ENCODE results near the gene SPINK2. TPM values are rescaled to one million over a fixed set of nuclear protein-coding genes. Genes with fewer than 3 reads are reported as not detected.

SPINK2 gene
- total and polyA plus RNA-seq, 2 of the 13 experiments (the other 11 are each of a cell fraction or from before 2014, with no cell fraction given), result not detected

GRCh38 chr4:56863441-56864139 lies 42.1 kb upstream of the SPINK2 start:
- H3K9me3 ChIP-seq (ENCODE audit: low read length), result no peaks in the 10 kb centered on the region
- no TSS peak for BruUV-seq (replicated peaks)
- WGBS (ENCODE audit: low lambda C conversion rate), result 23% methylated on average over 7 of the region's 7 CpGs
- TF ChIP-seq ZNF234 (CRISPR knock-in tag; conservative IDR thresholded peaks at IDR 0.05), result no peak
- no peak for TF ChIP-seq FOXA1 (IDR thresholded peaks at IDR 0.05)
- TF ChIP-seq FOXA1 (CRISPR knock-in tag; IDR thresholded peaks at IDR 0.05), result no peak
- TF ChIP-seq KLF12 (CRISPR knock-in tag; IDR thresholded peaks at IDR 0.05; ENCODE audit: borderline replicate concordance), result no peak
- TF ChIP-seq ZMAT3 (CRISPR knock-in tag; conservative IDR thresholded peaks at IDR 0.05), result no peak
- no peak for TF ChIP-seq HHEX (CRISPR knock-in tag; IDR thresholded peaks at IDR 0.05)
- no peak for TF ChIP-seq ZNF282 (IDR thresholded peaks at IDR 0.05; ENCODE audit: partially characterized antibody)
- TF ChIP-seq MEIS2 (CRISPR knock-in tag; IDR thresholded peaks at IDR 0.05), result no peak
- no peak for TF ChIP-seq ZBTB43 (CRISPR knock-in tag; conservative IDR thresholded peaks at IDR 0.05)
- TF ChIP-seq REXO4 (CRISPR knock-in tag; IDR thresholded peaks at IDR 0.05; ENCODE audit: borderline replicate concordance), result no peak
- no peak for TF ChIP-seq ZBTB37 (CRISPR knock-in tag; IDR thresholded peaks at IDR 0.05)
- no peak for TF ChIP-seq HNF4G (IDR thresholded peaks at IDR 0.05; ENCODE audit: borderline replicate concordance, low read depth, low read length)
- no peak for TF ChIP-seq HNF4G (CRISPR knock-in tag; IDR thresholded peaks at IDR 0.05; ENCODE audit: borderline replicate concordance, low read depth)
- TF ChIP-seq RARG (CRISPR knock-in tag; IDR thresholded peaks at IDR 0.05; ENCODE audit: low read depth), result no peak
- no peak for TF ChIP-seq ZGPAT (CRISPR knock-in tag; IDR thresholded peaks at IDR 0.05)
- TF ChIP-seq DR1 (CRISPR knock-in tag; IDR thresholded peaks at IDR 0.05), result no peak
- no peak for TF ChIP-seq CENPX (CRISPR knock-in tag; IDR thresholded peaks at IDR 0.05)
- no peak for TF ChIP-seq ZC3H13 (CRISPR knock-in tag; IDR thresholded peaks at IDR 0.05)
- TF ChIP-seq ATAD3A (CRISPR knock-in tag; IDR thresholded peaks at IDR 0.05), result no peak
- TF ChIP-seq TRIM22 (IDR thresholded peaks at IDR 0.05), result no peak
- no peak for FAIRE-seq
- no peaks in the 10 kb centered on the region for H3K4me1 ChIP-seq (ENCODE audit: insufficient read depth, low read length)
- no peaks in the 10 kb centered on the region for H3K36me3 ChIP-seq (replicated peaks in 1 of 2; ENCODE audit: control insufficient read depth in 1 of 2, insufficient read depth in 2 of 2, low read length in 2 of 2)
- H3K4me3 ChIP-seq (replicated peaks in 1 of 3; ENCODE audit: insufficient read depth in 1 of 3, low read depth in 2 of 3, low read length in 3 of 3), result no peak overlapping the region
- no peak overlapping the region for H3K9ac ChIP-seq (ENCODE audit: insufficient read depth, low read depth, low read length)
- CTCF ChIA-PET (ENCODE audit: low intra/inter-chr PET ratio, low total read pairs), result no interaction called here
- H3K4me2 ChIP-seq (ENCODE audit: low read depth, low read length), result no peak overlapping the region
- H4K20me1 ChIP-seq (ENCODE audit: insufficient read depth, low read length), result no peaks in the 10 kb centered on the region
- no peak overlapping the region for H3K27ac ChIP-seq (ENCODE audit: extremely low read length, insufficient read depth, low read length)
- POLR2A ChIA-PET, result no interaction called here
- no peak for ATAC-seq
- H3K79me2 ChIP-seq (ENCODE audit: insufficient read depth, low read length), result no peaks in the 10 kb centered on the region
- intact Hi-C loops (cut with micrococcal nuclease; ENCODE audit: unreplicated experiment), result no loop called here
- no peak overlapping the region for H2AFZ ChIP-seq (ENCODE audit: low read length)
- in situ Hi-C loops (cut with HindIII; ENCODE audit: extremely low pct_ligation_motif_present, low pct_unique_long_range_greater_than_20kb), result no loop called here
- DNase-seq (ENCODE audit: low spot score), result no peak
- no peaks in the 10 kb centered on the region; a peak in 1 of 5 replicates for H3K27me3 ChIP-seq (ENCODE audit: control insufficient read depth in 1 of 2, insufficient read depth in 2 of 2, low read length in 2 of 2)
